Natural killer cell treated with Interleukin-12 subunit alpha and Interleukin-12 subunit beta and Interleukin-15 and Interleukin-18, amount 100 ng/mL, for 72 hours (primary cell): ENCODE measurements around the gene COL4A1. TPM values are rescaled to one million over a fixed set of nuclear protein-coding genes. Genes with fewer than 3 reads are reported as not detected.

ENCODE experiments used
- ATAC-seq, 2 donors: fragments of 150-1000 bp; cut with Tn5 transposase in 1 of 2; sonication (Bioruptor Pico), chemical (Tn5 transposase) in 1 of 2; 2 replicates each; pipeline ENCODE4 v1.10.0; 2021
- DNase-seq: peaks from one replicate; pipeline ENCODE4 v3.0.0; 2022; ENCODE audit warnings: low spot score
- H3K27ac Mint-ChIP-seq, 2 donors: 1 replicate in 1 of 2; 2 replicates in 1 of 2; pipeline ENCODE4 v1.8.0; 2022; ENCODE audit warnings: mixed read lengths in 2 of 2, mild to moderate bottlenecking in 1 of 2, moderate library complexity in 1 of 2
- H3K27me3 Mint-ChIP-seq, 2 donors: 1 replicate in 1 of 2; 2 replicates in 1 of 2; pipeline ENCODE4 v1.8.0; 2022; ENCODE audit warnings: mixed read lengths in 2 of 2
- H3K36me3 Mint-ChIP-seq: one replicate; pipeline ENCODE4 v1.8.0; 2022; ENCODE audit warnings: mixed read lengths
- H3K4me1 Mint-ChIP-seq, 2 donors: 1 replicate in 1 of 2; 2 replicates in 1 of 2; pipeline ENCODE4 v1.8.0; 2022; ENCODE audit warnings: low read depth in 2 of 2, mixed read lengths in 2 of 2, mild to moderate bottlenecking in 1 of 2
- H3K4me3 Mint-ChIP-seq: one replicate; pipeline ENCODE4 v1.8.0; 2022; ENCODE audit warnings: mixed read lengths
- H3K9me3 Mint-ChIP-seq: 2 replicates; pipeline ENCODE4 v1.8.0; 2022; ENCODE audit warnings: mixed read lengths
- total RNA-seq, 2 donors: library from RNA; stranded (reverse); gene quantifications; one replicate each; pipeline ENCODE4 v1.2.3, GENCODE V29; 2022

The COL4A1 gene
- total RNA-seq, 2 donors from 2014 or later = not detected

DNA sequence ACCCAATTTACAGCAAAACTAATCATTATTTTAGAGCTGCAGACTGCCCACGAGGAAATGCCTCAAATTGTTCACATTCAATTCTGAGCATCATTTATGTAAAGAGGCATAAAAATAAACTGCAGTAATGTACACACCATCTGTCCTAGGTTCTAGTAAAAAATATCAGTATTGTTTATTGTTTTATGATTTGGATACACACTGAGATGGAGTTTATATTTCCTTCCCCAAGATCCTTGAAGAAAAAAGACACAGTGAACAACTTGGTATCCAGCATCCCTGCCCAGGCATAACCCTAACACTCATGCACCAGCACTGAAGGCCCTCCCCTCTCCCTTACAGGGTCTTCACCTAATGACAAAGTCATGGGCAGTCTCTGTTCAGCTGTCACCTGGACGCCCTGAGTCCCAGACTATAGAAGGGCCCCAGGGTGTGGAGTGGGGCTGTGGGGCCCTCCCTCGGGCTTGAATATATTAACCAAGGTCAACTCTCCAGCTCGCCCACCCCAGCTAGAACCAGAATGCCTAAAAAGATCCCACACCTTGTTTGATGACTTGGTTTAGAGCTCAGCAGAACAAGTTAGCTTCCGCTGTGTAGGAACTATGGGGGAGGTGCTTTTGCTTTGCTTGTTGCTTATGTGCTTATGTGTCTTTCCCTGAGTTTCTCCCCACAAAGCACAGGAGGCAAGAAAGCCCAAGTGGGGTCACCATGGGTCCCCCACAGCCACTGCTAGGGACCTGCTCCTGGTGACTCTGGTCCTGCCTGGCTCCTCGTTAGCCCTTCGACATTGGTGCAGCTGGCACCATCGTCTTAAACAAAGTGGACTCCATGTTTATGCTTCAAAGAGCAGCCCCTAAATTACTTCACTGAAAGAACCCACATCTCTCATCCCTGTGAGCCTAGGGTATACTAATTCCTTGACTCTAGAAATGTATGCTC, 111.1 kb downstream of the COL4A1 start:
- H3K27me3 Mint-ChIP-seq = peaks cover 20 to 65% of the 10 kb centered on the region in 2 donors
- no peaks in the 10 kb centered on the region for H3K36me3 Mint-ChIP-seq
- no peaks in the 10 kb centered on the region for H3K4me1 Mint-ChIP-seq
- no peak overlapping the region for H3K27ac Mint-ChIP-seq
- no peak overlapping the region for H3K4me3 Mint-ChIP-seq
- no peaks in the 10 kb centered on the region for H3K9me3 Mint-ChIP-seq
- no peak for DNase-seq
- ATAC-seq = peak in 1 of 2 donors; percentile 37

DNA sequence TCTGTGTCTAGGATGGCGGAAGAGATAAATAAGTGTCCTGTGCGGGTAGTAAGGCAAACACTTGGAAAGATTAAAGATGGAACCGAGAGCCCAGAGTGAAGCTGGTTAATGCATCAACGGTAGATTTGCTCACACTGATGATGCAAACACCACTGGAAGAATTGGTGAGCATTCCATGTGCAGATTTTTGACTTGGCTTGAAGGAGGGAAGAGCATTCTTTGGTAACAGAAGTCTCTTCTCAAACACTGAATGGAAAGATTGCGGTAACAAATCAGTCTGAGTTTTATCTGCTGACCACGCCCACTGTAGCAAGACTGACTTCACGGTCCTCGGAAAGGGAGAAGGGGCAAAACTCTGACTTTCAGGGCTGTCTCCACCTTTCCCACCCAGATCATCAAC, 112.5 kb downstream of the COL4A1 start:
- H3K36me3 Mint-ChIP-seq = no peaks in the 10 kb centered on the region
- peaks cover 15 to 66% of the 10 kb centered on the region in 2 donors for H3K27me3 Mint-ChIP-seq
- no peak overlapping the region for H3K27ac Mint-ChIP-seq
- DNase-seq (no peak), ATAC-seq (no peak)
- H3K4me3 Mint-ChIP-seq = no peak overlapping the region
- H3K4me1 Mint-ChIP-seq = no peaks in the 10 kb centered on the region
- H3K9me3 Mint-ChIP-seq = no peaks in the 10 kb centered on the region

DNA sequence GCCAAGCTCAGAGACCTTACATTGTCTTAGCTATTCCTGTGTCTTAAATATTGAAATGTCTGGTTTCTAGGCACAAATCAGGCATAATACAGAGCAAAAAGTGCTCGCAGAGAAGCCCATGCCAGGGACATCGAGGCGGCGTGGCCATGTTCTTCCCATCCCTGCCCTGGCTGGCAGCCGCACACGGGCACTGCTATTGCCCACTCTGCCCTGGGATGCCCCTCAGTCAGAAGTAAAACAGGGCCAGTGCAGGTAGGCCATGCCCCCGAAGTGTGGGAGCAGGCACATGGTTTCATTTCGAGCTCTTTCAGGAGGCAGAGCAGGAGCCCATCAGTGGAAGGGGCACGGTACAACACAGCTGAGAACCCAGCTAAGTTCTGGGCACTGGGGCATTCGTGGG, 113.5 kb downstream of the COL4A1 start:
- H3K36me3 Mint-ChIP-seq = no peaks in the 10 kb centered on the region

DNA sequence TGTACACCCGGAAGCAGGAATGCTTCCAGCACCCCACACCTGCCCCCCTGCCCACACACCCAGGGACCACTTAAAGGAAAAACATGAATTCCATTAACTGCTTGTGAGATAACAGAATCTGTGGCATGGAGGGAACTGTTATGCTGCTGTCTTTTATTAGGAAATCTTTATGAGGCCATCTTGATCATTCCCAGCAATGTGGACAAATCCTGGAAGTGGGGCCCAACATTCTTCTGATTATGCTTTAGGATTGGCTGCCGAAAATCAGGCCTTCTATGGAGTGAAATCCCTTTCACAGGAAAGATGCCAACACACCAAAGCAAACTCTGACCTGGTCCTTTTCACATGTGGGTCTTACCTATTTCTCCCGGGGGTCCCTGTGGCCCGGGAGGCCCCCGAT, 114.5 kb downstream of the COL4A1 start:
- H3K4me1 Mint-ChIP-seq = no peaks in the 10 kb centered on the region
- H3K9me3 Mint-ChIP-seq = no peaks in the 10 kb centered on the region
- H3K27me3 Mint-ChIP-seq = peaks cover 14 to 62% of the 10 kb centered on the region in 2 donors
- no peaks in the 10 kb centered on the region for H3K36me3 Mint-ChIP-seq
- no peak overlapping the region for H3K4me3 Mint-ChIP-seq
- ATAC-seq = no peak
- no peak for DNase-seq
- H3K27ac Mint-ChIP-seq = no peak overlapping the region

More for the DNA sequence above, 113.5 kb downstream of the COL4A1 start:
- DNase-seq (no peak), ATAC-seq (no peak)
- Mint-ChIP-seq H3K27me3 (peaks cover 10 to 59% of the 10 kb centered on the region in 2 donors), H3K4me1 (no peaks in the 10 kb centered on the region), H3K27ac (no peak overlapping the region), H3K9me3 (no peaks in the 10 kb centered on the region), H3K4me3 (no peak overlapping the region)

DNA sequence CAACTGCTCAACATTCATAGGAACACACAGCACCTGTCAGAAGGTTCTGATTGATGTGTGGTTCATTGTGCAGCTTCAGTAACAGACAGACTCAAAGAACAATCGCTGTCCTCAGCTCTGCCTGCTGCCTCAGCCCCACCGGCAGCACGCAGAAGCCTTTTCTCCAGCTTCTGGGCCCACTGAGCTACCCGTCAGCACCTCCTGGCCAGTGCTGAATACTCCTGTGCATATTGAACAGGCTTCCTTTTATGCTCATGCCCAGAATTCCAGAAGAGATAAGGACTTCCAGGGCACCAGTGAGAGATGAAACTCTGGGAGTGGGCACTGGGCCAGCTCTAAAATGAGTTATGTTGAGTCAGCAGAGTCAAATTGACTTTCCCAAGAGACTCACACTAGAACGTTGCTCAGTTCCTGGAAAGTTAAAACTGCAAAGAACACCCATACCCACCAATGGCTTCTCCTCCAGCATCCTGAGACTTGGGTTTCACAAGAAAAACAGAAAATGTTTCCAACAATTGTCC, 119.3 kb downstream of the COL4A1 start:
- Mint-ChIP-seq H3K4me1 (no peaks in the 10 kb centered on the region), H3K9me3 (no peaks in the 10 kb centered on the region), H3K4me3 (no peak overlapping the region), H3K27ac (no peak overlapping the region), H3K27me3 (peaks cover 9 to 23% of the 10 kb centered on the region in 2 donors), H3K36me3 (no peaks in the 10 kb centered on the region)
- ATAC-seq (peak in 1 of 2 donors; percentile 7), DNase-seq (no peak)

DNA sequence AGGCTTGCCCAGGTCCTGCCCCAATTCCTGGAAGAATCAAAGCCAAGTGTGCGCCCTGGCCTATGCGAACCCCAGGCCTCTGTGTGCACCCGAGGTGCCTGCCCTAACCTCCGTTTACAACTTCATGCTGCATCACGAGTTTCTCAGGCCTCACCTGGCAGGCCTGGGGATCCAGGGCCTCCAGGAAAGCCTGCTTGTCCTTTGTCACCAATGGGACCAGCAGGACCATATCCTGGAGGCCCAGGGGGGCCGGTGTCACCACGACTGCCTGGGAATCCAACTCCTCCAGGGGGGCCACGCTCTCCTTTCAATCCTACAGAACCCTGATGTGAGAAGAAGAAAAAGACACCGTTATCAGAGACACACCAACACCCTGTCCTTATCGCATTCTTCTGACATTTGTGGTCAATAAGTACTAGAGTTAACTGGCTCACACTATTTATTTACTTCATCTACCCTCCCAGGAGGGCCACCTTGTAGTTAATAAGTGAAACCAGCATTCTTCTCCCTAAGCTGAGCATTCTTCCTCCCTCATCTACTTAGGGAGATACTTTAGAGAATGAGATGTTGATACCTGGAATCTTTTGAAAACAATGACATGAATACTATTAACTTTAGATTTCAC, 120.6 kb downstream of the COL4A1 start:
- H3K4me1 Mint-ChIP-seq = no peaks in the 10 kb centered on the region
- H3K9me3 Mint-ChIP-seq = no peaks in the 10 kb centered on the region
- no peaks in the 10 kb centered on the region for H3K36me3 Mint-ChIP-seq
- no peak for DNase-seq
- no peak overlapping the region for H3K27ac Mint-ChIP-seq
- no peak overlapping the region for H3K4me3 Mint-ChIP-seq
- H3K27me3 Mint-ChIP-seq = peaks cover 7 to 16% of the 10 kb centered on the region in 2 donors
- no peak for ATAC-seq

DNA sequence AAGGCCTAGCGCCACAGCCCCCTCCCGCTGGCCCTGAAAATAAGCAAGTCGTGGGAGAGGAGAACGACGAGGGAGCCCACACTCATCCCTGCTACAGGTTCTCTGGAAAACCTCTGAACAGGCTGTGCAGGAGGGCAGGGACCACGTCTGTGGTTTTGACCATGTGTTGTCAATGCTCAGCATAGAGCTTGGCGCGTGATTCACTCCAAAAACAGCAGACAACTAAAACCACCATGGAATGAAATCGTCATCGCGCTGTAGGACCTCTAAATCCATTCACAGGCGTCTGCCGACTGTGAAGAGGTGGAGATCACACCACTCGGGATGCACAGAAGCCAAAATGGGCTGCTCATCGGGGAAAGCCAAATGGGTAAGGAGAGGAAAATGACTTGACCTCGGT, 121.3 kb downstream of the COL4A1 start:
- no peak overlapping the region for H3K4me3 Mint-ChIP-seq
- no peaks in the 10 kb centered on the region for H3K4me1 Mint-ChIP-seq

DNA sequence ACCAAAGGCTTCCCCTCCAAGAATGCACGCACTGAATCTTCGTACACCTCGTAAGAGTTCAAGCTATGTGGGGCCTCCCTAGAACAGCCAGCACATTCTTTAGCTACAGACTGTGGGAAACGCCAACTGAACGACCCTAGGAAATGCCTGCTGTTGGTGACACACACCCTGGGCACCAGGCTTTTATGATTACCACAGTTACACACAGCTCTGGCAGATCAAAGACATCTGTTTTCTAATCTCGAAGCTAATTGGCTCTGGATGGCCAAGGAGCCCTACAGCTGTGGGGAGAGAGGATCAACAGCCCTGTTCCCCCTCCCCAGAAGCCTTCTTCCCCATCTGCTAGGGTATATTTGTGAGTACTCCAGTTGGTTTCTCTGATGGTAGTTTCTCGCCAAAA, 123.0 kb downstream of the COL4A1 start:
- H3K27ac Mint-ChIP-seq = no peak overlapping the region
- no peaks in the 10 kb centered on the region for H3K9me3 Mint-ChIP-seq
- no peaks in the 10 kb centered on the region for H3K4me1 Mint-ChIP-seq
- no peak overlapping the region for H3K4me3 Mint-ChIP-seq
- ATAC-seq (no peak), DNase-seq (no peak)
- no peaks in the 10 kb centered on the region for H3K36me3 Mint-ChIP-seq
- H3K27me3 Mint-ChIP-seq = peaks cover 5 to 7% of the 10 kb centered on the region in 2 donors

More for the DNA sequence above, 121.3 kb downstream of the COL4A1 start:
- ATAC-seq = no peak
- Mint-ChIP-seq H3K9me3 (no peaks in the 10 kb centered on the region), H3K36me3 (no peaks in the 10 kb centered on the region), H3K27ac (no peak overlapping the region), H3K27me3 (peaks cover 7 to 13% of the 10 kb centered on the region in 2 donors)
- no peak for DNase-seq

DNA sequence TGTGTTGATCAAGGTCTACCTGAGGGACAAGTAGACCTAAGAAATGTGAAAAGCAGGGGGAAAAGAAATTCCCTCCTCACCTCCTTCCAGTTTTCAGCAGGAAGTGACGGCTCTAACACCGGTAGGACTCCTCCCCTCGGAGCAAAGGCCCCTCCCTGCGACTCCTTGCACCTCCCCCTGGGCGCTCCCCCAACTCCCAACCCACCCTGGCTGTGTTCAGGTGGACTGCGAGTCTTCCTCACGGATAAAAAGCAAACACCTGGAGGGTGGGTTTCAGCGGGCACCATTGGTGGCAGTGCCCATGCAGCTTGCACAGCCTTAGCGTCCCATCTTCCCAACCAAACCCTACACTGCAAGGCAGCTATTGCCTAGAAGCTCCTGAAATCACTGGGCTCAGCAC, 124.5 kb downstream of the COL4A1 start:
- no peak for ATAC-seq
- Mint-ChIP-seq H3K27ac (no peak overlapping the region), H3K27me3 (no peaks in the 10 kb centered on the region), H3K4me1 (no peaks in the 10 kb centered on the region), H3K9me3 (no peaks in the 10 kb centered on the region), H3K36me3 (no peaks in the 10 kb centered on the region), H3K4me3 (no peak overlapping the region)
- no peak for DNase-seq

DNA sequence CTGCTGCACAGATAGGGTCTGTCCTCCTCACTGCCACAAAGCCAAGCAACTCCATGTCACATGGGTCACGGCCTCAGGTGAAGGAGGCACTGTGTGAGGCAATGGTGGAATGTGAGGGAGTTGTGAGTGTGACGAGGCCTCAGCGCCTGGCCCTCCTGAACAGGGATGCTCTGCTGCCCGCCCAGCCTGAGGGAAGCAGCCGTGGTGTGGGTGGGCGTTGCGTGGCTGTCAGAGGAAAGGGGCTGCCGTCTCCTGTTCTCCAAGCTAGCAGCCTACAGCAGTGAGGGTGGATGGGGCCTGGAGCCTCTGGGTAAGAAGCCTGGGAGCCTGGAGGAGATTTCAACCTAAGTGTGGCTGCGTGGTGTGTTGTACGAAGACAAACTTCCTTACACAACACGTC, 125.0 kb downstream of the COL4A1 start:
- H3K4me1 Mint-ChIP-seq = no peaks in the 10 kb centered on the region

DNA sequence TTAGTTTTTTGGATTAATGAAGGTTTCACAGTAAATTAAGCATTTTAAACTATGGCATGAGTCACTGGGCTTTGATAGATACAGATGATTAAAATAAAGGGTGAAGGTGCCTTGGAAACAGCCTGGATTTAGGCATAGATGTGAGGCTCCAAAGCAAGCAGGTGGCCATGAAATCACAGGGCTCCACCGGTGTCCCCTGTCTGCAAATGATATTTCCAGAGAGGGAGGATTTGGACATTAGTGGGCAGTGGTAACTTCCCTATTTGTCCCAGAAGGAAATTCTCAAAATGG, 127.2 kb downstream of the COL4A1 start:
- H3K27ac Mint-ChIP-seq = no peak overlapping the region
- H3K9me3 Mint-ChIP-seq = no peaks in the 10 kb centered on the region
- H3K4me1 Mint-ChIP-seq = no peaks in the 10 kb centered on the region
- H3K36me3 Mint-ChIP-seq = no peaks in the 10 kb centered on the region
- DNase-seq (no peak), ATAC-seq (no peak)
- no peak overlapping the region for H3K4me3 Mint-ChIP-seq
- no peaks in the 10 kb centered on the region for H3K27me3 Mint-ChIP-seq

More for the DNA sequence above, 125.0 kb downstream of the COL4A1 start:
- ATAC-seq (no peak), DNase-seq (no peak)
- Mint-ChIP-seq H3K4me3 (no peak overlapping the region), H3K36me3 (no peaks in the 10 kb centered on the region), H3K27me3 (no peaks in the 10 kb centered on the region), H3K9me3 (no peaks in the 10 kb centered on the region), H3K27ac (no peak overlapping the region)

DNA sequence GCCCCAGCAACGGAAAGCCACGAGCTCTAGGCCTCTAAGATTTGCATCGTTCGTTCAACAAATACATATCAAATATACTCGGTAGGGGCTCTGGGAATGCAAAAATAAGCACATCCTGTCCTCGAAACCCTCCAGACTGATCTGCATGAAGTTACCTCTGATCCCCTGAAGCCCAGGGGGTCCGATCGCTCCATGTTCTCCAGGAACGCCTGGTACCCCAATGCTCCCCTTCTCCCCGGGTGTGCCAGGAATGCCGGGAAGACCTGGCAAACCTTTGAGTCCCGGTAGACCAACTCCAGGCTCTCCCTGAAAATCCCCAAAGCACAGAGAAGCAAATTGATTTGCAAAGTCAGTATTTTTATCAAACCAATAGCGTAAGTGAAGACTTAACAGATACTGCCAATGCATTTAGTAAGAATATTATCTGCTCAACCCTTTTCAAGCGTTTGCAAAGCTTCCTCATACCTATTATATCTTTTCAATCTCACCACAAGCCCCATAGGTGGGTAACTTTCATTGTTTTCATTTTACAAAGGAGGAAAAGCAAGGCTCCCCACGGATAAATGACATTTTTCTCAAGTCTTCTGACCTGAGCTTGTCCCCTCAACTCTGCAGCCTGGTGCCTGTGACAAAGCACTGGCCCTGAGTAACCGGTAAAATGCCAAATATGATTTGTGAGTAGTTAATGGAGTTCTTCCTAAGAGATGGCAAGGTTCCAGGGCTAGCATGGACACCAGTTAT, 127.7 kb downstream of the COL4A1 start:
- Mint-ChIP-seq H3K4me1 (no peaks in the 10 kb centered on the region), H3K36me3 (no peaks in the 10 kb centered on the region), H3K27me3 (no peaks in the 10 kb centered on the region), H3K9me3 (no peaks in the 10 kb centered on the region), H3K27ac (no peak overlapping the region), H3K4me3 (no peak overlapping the region)
- no peak for DNase-seq
- no peak for ATAC-seq

DNA sequence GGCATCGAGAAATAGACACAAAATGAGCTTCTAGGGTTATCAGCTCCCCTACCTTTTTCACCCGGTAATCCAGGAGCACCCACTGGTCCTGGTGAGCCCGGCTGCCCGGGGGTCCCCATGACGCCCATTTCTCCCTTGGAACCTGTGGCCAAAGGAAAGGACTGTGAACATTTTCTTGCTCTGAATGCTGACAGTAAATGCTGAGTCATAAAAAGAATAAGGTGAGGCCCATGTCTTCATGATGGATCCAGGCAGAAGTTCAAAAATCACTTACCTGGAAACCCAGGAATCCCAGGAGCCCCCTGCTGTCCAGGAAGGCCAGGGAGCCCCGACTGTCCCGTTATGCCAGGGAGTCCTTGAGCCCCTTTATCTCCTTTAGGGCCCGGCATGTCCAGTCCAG, 129.2 kb downstream of the COL4A1 start:
- ATAC-seq = no peak
- Mint-ChIP-seq H3K36me3 (no peaks in the 10 kb centered on the region), H3K4me3 (no peak overlapping the region), H3K27ac (no peak overlapping the region), H3K4me1 (no peaks in the 10 kb centered on the region), H3K27me3 (no peaks in the 10 kb centered on the region), H3K9me3 (no peaks in the 10 kb centered on the region)
- no peak for DNase-seq

DNA sequence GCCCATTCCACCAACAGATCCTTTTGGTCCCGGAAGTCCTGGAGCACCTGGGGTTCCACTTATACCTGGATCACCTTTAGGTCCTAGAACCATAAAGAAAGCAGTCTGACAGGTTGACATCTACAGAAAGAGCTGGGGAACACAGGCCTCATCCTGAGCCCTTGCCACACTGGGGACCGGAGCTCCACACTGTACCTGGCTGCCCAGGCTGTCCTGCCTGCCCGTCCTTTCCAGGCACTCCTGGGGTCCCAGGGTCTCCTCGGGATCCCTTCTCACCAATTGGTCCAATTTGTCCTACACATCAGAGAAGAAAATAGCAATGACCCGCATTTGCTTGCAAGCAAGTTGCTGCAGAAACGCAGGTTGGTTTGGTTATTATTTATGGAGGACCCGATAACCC, 130.5 kb downstream of the COL4A1 start:
- no peak for ATAC-seq
- no peaks in the 10 kb centered on the region for H3K27me3 Mint-ChIP-seq

More for the DNA sequence above, 130.5 kb downstream of the COL4A1 start:
- H3K36me3 Mint-ChIP-seq = no peaks in the 10 kb centered on the region
- DNase-seq = no peak
- H3K4me1 Mint-ChIP-seq = no peaks in the 10 kb centered on the region
- no peaks in the 10 kb centered on the region for H3K9me3 Mint-ChIP-seq
- H3K27ac Mint-ChIP-seq = no peak overlapping the region
- H3K4me3 Mint-ChIP-seq = no peak overlapping the region
